SU-DHL-6 (cell line): Measurements from ENCODE around the gene ST8SIA2.

ENCODE experiments used
- H2AFZ ChIP-seq: fragments of 200-600 bp; sonication (generic); 2 replicates; pipeline ENCODE4 v1.6.1; 2014; ENCODE audit warnings: low read depth, mild to moderate bottlenecking, moderate library complexity, mixed read lengths, antibody characterized with exemption, low read length; ENCODE audit not compliant: severe bottlenecking
- H3F3A ChIP-seq: fragments of 200-600 bp; shearing (Covaris generic); 2 replicates; pipeline ENCODE4 v1.6.0; 2016; ENCODE audit warnings: antibody characterized with exemption, mild to moderate bottlenecking; ENCODE audit not compliant: insufficient read depth
- H3K27ac ChIP-seq: fragments of 200-600 bp; sonication (generic); 2 replicates; pipeline ENCODE4 v1.5.1; 2016; ENCODE audit warnings: low read depth, mild to moderate bottlenecking, low read length, moderate library complexity, mixed read lengths
- H3K27me3 ChIP-seq: fragments of 200-600 bp; sonication (generic), shearing (Covaris generic); 2 replicates; pipeline ENCODE4 v1.6.0; 2014; ENCODE audit warnings: mild to moderate bottlenecking, low read length
- H3K36me3 ChIP-seq: fragments of 200-600 bp; sonication (generic); 2 replicates; pipeline ENCODE4 v1.6.1; 2014; ENCODE audit warnings: mild to moderate bottlenecking, low read length, mixed read lengths
- H3K4me2 ChIP-seq: fragments of 300-600, 200-600 bp; shearing (Covaris generic), sonication (generic); 2 replicates; pipeline ENCODE4 v1.6.0; 2014; ENCODE audit warnings: low read length, low read depth, mild to moderate bottlenecking; ENCODE audit not compliant: poor library complexity, severe bottlenecking
- H3K4me3 ChIP-seq: fragments of 200-600 bp; sonication (generic); 2 replicates; pipeline ENCODE4 v1.5.1; 2014; ENCODE audit warnings: antibody characterized with exemption, low read length, mild to moderate bottlenecking, mixed read lengths; ENCODE audit not compliant: insufficient read depth, poor library complexity, severe bottlenecking
- H3K79me2 ChIP-seq: fragments of 200-600 bp; sonication (generic); 2 replicates; pipeline ENCODE4 v1.6.1; 2014; ENCODE audit warnings: mild to moderate bottlenecking, low read length, moderate library complexity; ENCODE audit not compliant: insufficient read depth
- H3K9ac ChIP-seq: fragments of 200-600 bp; sonication (generic); 2 replicates; pipeline ENCODE4 v1.7.0; 2014; ENCODE audit warnings: mild to moderate bottlenecking, low read length
- H3K9me2 ChIP-seq: fragments of 200-600 bp; sonication (generic); replicated peaks from 2 replicates; pipeline ENCODE4 v1.6.1; 2014; ENCODE audit warnings: low read length; ENCODE audit not compliant: insufficient read depth
- H3K9me3 ChIP-seq: fragments of 200-600 bp; sonication (generic); 2 replicates; pipeline ENCODE4 v1.6.1; 2014; ENCODE audit warnings: low read length, mixed read lengths; ENCODE audit not compliant: insufficient read depth
- H4K20me1 ChIP-seq: fragments of 200-600 bp; sonication (generic); 2 replicates; pipeline ENCODE4 v1.6.1; 2014; ENCODE audit warnings: low read depth, mild to moderate bottlenecking, antibody characterized with exemption, low read length, moderate library complexity, mixed read lengths
- CTCF ChIP-seq: fragments of 200-600 bp; sonication (generic); IDR thresholded peaks from one replicate; pipeline ENCODE4 v1.5.1; 2017; ENCODE audit warnings: antibody characterized with exemption, mild to moderate bottlenecking, low read length, moderate library complexity; ENCODE audit not compliant: insufficient read depth, poor library complexity, severe bottlenecking
- EZH2phosphoT487 ChIP-seq: fragments of 200-600 bp; sonication (generic), shearing (Covaris generic); conservative IDR thresholded peaks from 2 replicates; pipeline ENCODE4 v1.6.1; 2018; ENCODE audit warnings: mild to moderate bottlenecking, antibody characterized with exemption, low read length, moderate library complexity, mixed read lengths

The ST8SIA2 gene

GRCh38 chr15:92400573-92400972, 6.9 kb downstream of the ST8SIA2 start:
- Histone ChIP-seq H2AFZ (no peak overlapping the region), H3K36me3 (no peaks in the 10 kb centered on the region), H3K79me2 (no peaks in the 10 kb centered on the region), H3K4me3 (no peak overlapping the region), H3K4me2 (no peak overlapping the region), H3K9me2 (no peaks in the 10 kb centered on the region), H3K9me3 (no peaks in the 10 kb centered on the region), H3K27me3 (no peaks in the 10 kb centered on the region), H4K20me1 (no peaks in the 10 kb centered on the region), H3K9ac (no peak overlapping the region), H3K27ac (no peak overlapping the region), H3F3A (no peaks in the 10 kb centered on the region)
- no peak for TF ChIP-seq CTCF
- no peak for TF ChIP-seq EZH2phosphoT487

- Histone ChIP-seq H3K27ac (no peak overlapping the region), H4K20me1 (no peaks in the 10 kb centered on the region), H3K4me3 (no peak overlapping the region), H3K79me2 (no peaks in the 10 kb centered on the region), H3K9me3 (no peaks in the 10 kb centered on the region), H3K4me2 (no peak overlapping the region), H3K36me3 (no peaks in the 10 kb centered on the region), H3K27me3 (no peaks in the 10 kb centered on the region), H3K9me2 (no peaks in the 10 kb centered on the region), H3K9ac (no peak overlapping the region), H2AFZ (no peak overlapping the region), H3F3A (no peaks in the 10 kb centered on the region)
- no peak for TF ChIP-seq EZH2phosphoT487
- no peak for TF ChIP-seq CTCF
Measured at GRCh38 chr15:92400980-92401787, 7.5 kb downstream of the ST8SIA2 start.

- H3K9me2 ChIP-seq: no peaks in the 10 kb centered on the region
- no peak overlapping the region for H3K4me3 ChIP-seq
- no peak overlapping the region for H2AFZ ChIP-seq
- H3K36me3 ChIP-seq: no peaks in the 10 kb centered on the region
- H3K9ac ChIP-seq: no peak overlapping the region
- no peaks in the 10 kb centered on the region for H4K20me1 ChIP-seq
- no peak overlapping the region for H3K4me2 ChIP-seq
- TF ChIP-seq EZH2phosphoT487 (no peak), CTCF (no peak)
- no peaks in the 10 kb centered on the region for H3K79me2 ChIP-seq
- no peak overlapping the region for H3K27ac ChIP-seq
- H3K9me3 ChIP-seq: no peaks in the 10 kb centered on the region
- no peaks in the 10 kb centered on the region; the same call in 1 of the 2 replicates for H3K27me3 ChIP-seq
- no peaks in the 10 kb centered on the region for H3F3A ChIP-seq
Measured at GRCh38 chr15:92402751-92403150, 9.1 kb downstream of the ST8SIA2 start.
